HEK293 (cell line): Measurements from ENCODE around the gene C17orf67.

Experiments used
- CTCF ChIP-seq: fragments of 450-650 bp; formaldehyde crosslinking; IDR thresholded peaks from 2 replicates; pipeline ENCODE4 v1.5.1; 2016; ENCODE audit warnings: missing biosample characterization, missing genetic modification characterization
- ELK4 ChIP-seq: IDR thresholded peaks from 2 replicates; pipeline ENCODE4 v1.6.1; 2011; ENCODE audit warnings: mild to moderate bottlenecking, low read depth, low read length, borderline replicate concordance
- GFI1B ChIP-seq: fragments of 450-650 bp; formaldehyde crosslinking; IDR thresholded peaks from 2 replicates; pipeline ENCODE4 v1.5.1; 2016; ENCODE audit warnings: missing biosample characterization, missing genetic modification characterization
- HOXA7 ChIP-seq: sonication (generic); formaldehyde crosslinking; IDR thresholded peaks from 2 replicates; pipeline ENCODE4 v1.8.1; 2022; ENCODE audit warnings: missing genetic modification reagents, borderline replicate concordance
- ZNF785 ChIP-seq: fragments of 450-650 bp; formaldehyde crosslinking; IDR thresholded peaks from 2 replicates; pipeline ENCODE4 v1.5.1; 2016; ENCODE audit warnings: missing biosample characterization, missing genetic modification characterization

- TF ChIP-seq CTCF (no peak), HOXA7 (CRISPR knock-in tag) (no peak), ELK4 (no peak), ZNF785 (no peak), GFI1B (tag by site-specific recombination) (no peak)
Measured at GRCh38 chr17:56881685-56882295, 48.1 kb upstream of the C17orf67 start.
